Karpas-422 (cell line): ENCODE data around the gene TCIRG1. TPM values are rescaled to one million over a fixed set of nuclear protein-coding genes. Genes with fewer than 3 reads are reported as not detected.
A peak's percentile ranks its signal among the peaks of the same experiment; 100 is the strongest.

Experiments used
- DNase-seq: peaks from one replicate; pipeline ENCODE4 v3.0.0-alpha.2; 2015
- H2AFZ ChIP-seq: fragments of 200-600 bp; sonication (generic); 2 replicates; pipeline ENCODE4 v1.6.1; 2014; ENCODE audit warnings: antibody characterized with exemption, low read length, mixed read lengths
- H3K27ac ChIP-seq: fragments of 200-600 bp; sonication (generic); 2 replicates; pipeline ENCODE4 v1.5.1; 2014; ENCODE audit warnings: mild to moderate bottlenecking, low read length, moderate library complexity
- H3K27me3 ChIP-seq: fragments of 200-600 bp; sonication (generic); 2 replicates; pipeline ENCODE4 v1.6.1; 2014; ENCODE audit warnings: low read length, mixed read lengths
- H3K36me3 ChIP-seq: fragments of 200-600 bp; sonication (generic); 2 replicates; pipeline ENCODE4 v1.6.1; 2014; ENCODE audit warnings: low read length, mixed read lengths; ENCODE audit not compliant: insufficient read depth
- H3K4me1 ChIP-seq: fragments of 200-600 bp; sonication (generic); 2 replicates; pipeline ENCODE4 v1.6.1; 2014; ENCODE audit warnings: mild to moderate bottlenecking, low read length, mixed read lengths
- H3K4me2 ChIP-seq: fragments of 200-600 bp; sonication (generic); 2 replicates; pipeline ENCODE4 v1.6.1; 2014; ENCODE audit warnings: low read length, low read depth, mild to moderate bottlenecking; ENCODE audit not compliant: poor library complexity, severe bottlenecking
- H3K4me3 ChIP-seq: fragments of 200-600 bp; sonication (generic); 2 replicates; pipeline ENCODE4 v1.5.1; 2014; ENCODE audit warnings: mild to moderate bottlenecking, antibody characterized with exemption, low read length, mixed read lengths
- H3K79me2 ChIP-seq: fragments of 200-600 bp; sonication (generic); 2 replicates; pipeline ENCODE4 v1.6.1; 2014; ENCODE audit warnings: mild to moderate bottlenecking, low read length, mixed read lengths
- H3K9ac ChIP-seq: fragments of 200-600 bp; sonication (generic); 2 replicates; pipeline ENCODE4 v1.6.0; 2014; ENCODE audit warnings: low read length
- H3K9me2 ChIP-seq: fragments of 200-600 bp; sonication (generic), shearing (Covaris generic); replicated peaks from 2 replicates; pipeline ENCODE4 v1.6.0; 2014; ENCODE audit warnings: mild to moderate bottlenecking, low read length, moderate library complexity; ENCODE audit not compliant: insufficient read depth
- H3K9me3 ChIP-seq: fragments of 300-700, 200-600 bp; sonication (generic); 2 replicates; pipeline ENCODE4 v1.6.1; 2014; ENCODE audit warnings: low read length, mixed read lengths
- H4K20me1 ChIP-seq: fragments of 200-600 bp; sonication (generic); 2 replicates; pipeline ENCODE4 v1.6.1; 2014; ENCODE audit warnings: mild to moderate bottlenecking, antibody characterized with exemption, low read length, low read depth; ENCODE audit not compliant: insufficient read depth
- total RNA-seq: library from RNA; depleted of rRNA; stranded (reverse); fragments of >200 nt; shearing (Covaris generic); gene quantifications from 2 replicates; pipeline ENCODE4 v1.2.3, GENCODE V29; 2014; ENCODE audit warnings: low replicate concordance

The TCIRG1 gene
- total RNA-seq, 1 experiment from 2014 or later = 47.7 TPM

- Histone ChIP-seq H3K36me3 (peaks cover 9% of the 10 kb centered on the region), H3K79me2 (peaks cover 26% of the 10 kb centered on the region), H3K4me1 (peaks cover 43% of the 10 kb centered on the region), H2AFZ (no peak overlapping the region), H3K27ac (no peak overlapping the region), H3K9ac (no peak overlapping the region), H3K4me2 (no peak overlapping the region), H3K27me3 (no peaks in the 10 kb centered on the region), H3K9me3 (no peaks in the 10 kb centered on the region), H3K9me2 (no peaks in the 10 kb centered on the region), H4K20me1 (no peaks in the 10 kb centered on the region), H3K4me3 (no peak overlapping the region)
- DNase-seq = no peak
These were observed 2.6 kb upstream of the TCIRG1 start for GRCh38 chr11:68036141-68036716.

GRCh38 chr11:68036717-68037239, 2.0 kb upstream of the TCIRG1 start:
- H3K36me3 ChIP-seq = peaks cover 9% of the 10 kb centered on the region

GRCh38 chr11:68037411-68038225, 1.2 kb upstream of the TCIRG1 start:
- Histone ChIP-seq H3K4me2 (no peak overlapping the region), H3K4me1 (peaks cover 40% of the 10 kb centered on the region), H3K4me3 (no peak overlapping the region), H3K36me3 (peaks cover 9% of the 10 kb centered on the region), H3K27me3 (no peaks in the 10 kb centered on the region), H3K27ac (peak overlapping the region; percentile 81; the same call in 1 of the 2 replicates), H3K9ac (peak overlapping the region; percentile 72; the same call in 1 of the 2 replicates), H3K9me3 (no peaks in the 10 kb centered on the region), H3K9me2 (no peaks in the 10 kb centered on the region), H4K20me1 (no peaks in the 10 kb centered on the region), H3K79me2 (peaks cover 12% of the 10 kb centered on the region), H2AFZ (no peak overlapping the region)
- DNase-seq = no peak

More at GRCh38 chr11:68036717-68037239, 2.0 kb upstream of the TCIRG1 start:
- Histone ChIP-seq H3K27me3 (no peaks in the 10 kb centered on the region), H3K9me3 (no peaks in the 10 kb centered on the region), H3K4me2 (no peak overlapping the region), H3K4me1 (peaks cover 44% of the 10 kb centered on the region), H3K27ac (no peak overlapping the region), H3K4me3 (no peak overlapping the region), H3K9me2 (no peaks in the 10 kb centered on the region), H3K79me2 (peaks cover 20% of the 10 kb centered on the region), H4K20me1 (no peaks in the 10 kb centered on the region), H3K9ac (no peak overlapping the region), H2AFZ (no peak overlapping the region)
- no peak for DNase-seq

GRCh38 chr11:68038226-68038717, 553 bp upstream of the TCIRG1 start:
- DNase-seq = no peak
- peaks cover 9% of the 10 kb centered on the region for H3K36me3 ChIP-seq
- H2AFZ ChIP-seq = peak overlapping the region; percentile 37; the same call in 1 of the 2 replicates
- peak overlapping the region; percentile 72 for H3K9ac ChIP-seq
- H3K27ac ChIP-seq = peak overlapping the region; percentile 81
- H3K9me3 ChIP-seq = no peaks in the 10 kb centered on the region
- no peaks in the 10 kb centered on the region for H3K9me2 ChIP-seq
- no peaks in the 10 kb centered on the region for H3K27me3 ChIP-seq
- H3K4me3 ChIP-seq = peak overlapping the region; percentile 71
- H3K4me2 ChIP-seq = peak overlapping the region; percentile 72
- H3K4me1 ChIP-seq = peaks cover 40% of the 10 kb centered on the region
- no peaks in the 10 kb centered on the region for H4K20me1 ChIP-seq
- H3K79me2 ChIP-seq = peaks cover 9% of the 10 kb centered on the region; the same call in 1 of the 2 replicates

- H2AFZ ChIP-seq = no peak overlapping the region; the same call in 1 of the 2 replicates
These were observed 781 bp downstream of the TCIRG1 start for GRCh38 chr11:68039526-68040086.

GRCh38 chr11:68040101-68040956, 1.5 kb downstream of the TCIRG1 start:
- Histone ChIP-seq H3K4me3 (peak overlapping the region; percentile 71), H3K36me3 (no peaks in the 10 kb centered on the region), H3K4me2 (peak overlapping the region; percentile 72), H3K4me1 (peaks cover 40% of the 10 kb centered on the region), H3K27me3 (no peaks in the 10 kb centered on the region), H3K9me2 (no peaks in the 10 kb centered on the region), H3K9ac (peak overlapping the region; percentile 72), H3K79me2 (peaks cover 9% of the 10 kb centered on the region; the same call in 1 of the 2 replicates), H2AFZ (peak overlapping the region; percentile 48; the same call in 1 of the 2 replicates), H3K9me3 (no peaks in the 10 kb centered on the region), H4K20me1 (no peaks in the 10 kb centered on the region), H3K27ac (peak overlapping the region; percentile 81)
- peak; percentile 80 for DNase-seq

More at GRCh38 chr11:68039526-68040086, 781 bp downstream of the TCIRG1 start:
- no peaks in the 10 kb centered on the region for H3K9me2 ChIP-seq
- H3K4me3 ChIP-seq = peak overlapping the region; percentile 71
- H3K9me3 ChIP-seq = no peaks in the 10 kb centered on the region
- peak overlapping the region; percentile 81 for H3K27ac ChIP-seq
- H3K79me2 ChIP-seq = peaks cover 9% of the 10 kb centered on the region; the same call in 1 of the 2 replicates
- H3K9ac ChIP-seq = peak overlapping the region; percentile 72
- no peaks in the 10 kb centered on the region for H3K36me3 ChIP-seq
- peaks cover 40% of the 10 kb centered on the region for H3K4me1 ChIP-seq
- H4K20me1 ChIP-seq = no peaks in the 10 kb centered on the region
- no peaks in the 10 kb centered on the region for H3K27me3 ChIP-seq
- no peak for DNase-seq
- H3K4me2 ChIP-seq = peak overlapping the region; percentile 72

- Histone ChIP-seq H3K36me3 (no peaks in the 10 kb centered on the region), H3K27me3 (no peaks in the 10 kb centered on the region), H2AFZ (no peak overlapping the region), H4K20me1 (no peaks in the 10 kb centered on the region), H3K4me2 (peak overlapping the region; percentile 72), H3K9me2 (no peaks in the 10 kb centered on the region), H3K27ac (peak overlapping the region; percentile 81), H3K4me1 (peaks cover 40% of the 10 kb centered on the region), H3K4me3 (peak overlapping the region; percentile 71), H3K79me2 (peaks cover 9% of the 10 kb centered on the region; the same call in 1 of the 2 replicates), H3K9ac (peak overlapping the region; percentile 72), H3K9me3 (no peaks in the 10 kb centered on the region)
- no peak for DNase-seq
These were observed 2.2 kb downstream of the TCIRG1 start for GRCh38 chr11:68040957-68041591.
